Occipital lobe (tissue), 2 donors: ENCODE data around the gene ANKRD33B. TPM values are rescaled to one million over a fixed set of nuclear protein-coding genes. Genes with fewer than 3 reads are reported as not detected.
"Not testable (repeated sequence)": the region's sequence is repeated elsewhere in the genome, so short reads cannot be mapped to it uniquely, and the experiment has no call there.

Experiments used
- DNase-seq: peaks from one replicate; lab custom pipeline; 2025; lab: John Stamatoyannopoulos, UW
- total RNA-seq: library from RNA; depleted of rRNA; stranded (reverse); fragments of >200 nt; gene quantifications from one replicate; pipeline ENCODE4 v1.2.3, GENCODE V29; 2014

The ANKRD33B gene
- total RNA-seq, 1 donor from 2014 or later = 4.2 TPM

DNA sequence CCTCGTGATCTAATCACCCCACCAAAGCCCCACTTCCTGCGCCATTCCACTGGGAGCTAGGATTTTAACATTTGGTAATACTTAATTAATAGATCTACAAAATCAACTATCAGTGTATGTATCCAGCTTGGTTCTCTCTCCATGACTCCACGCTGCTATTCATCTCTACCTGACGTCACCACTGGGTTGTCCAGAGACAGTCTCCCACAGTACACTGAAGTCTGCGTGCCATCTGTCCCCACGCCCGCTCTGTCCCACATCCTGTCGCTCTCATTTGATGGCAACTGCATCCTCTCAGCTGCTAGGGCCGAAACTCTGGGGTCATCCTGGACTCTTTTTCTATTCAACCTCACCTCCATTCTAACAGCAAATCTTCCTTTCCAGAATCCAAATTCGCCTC, 53.2 kb downstream of the ANKRD33B start:
- DNase-seq = no peak

DNA sequence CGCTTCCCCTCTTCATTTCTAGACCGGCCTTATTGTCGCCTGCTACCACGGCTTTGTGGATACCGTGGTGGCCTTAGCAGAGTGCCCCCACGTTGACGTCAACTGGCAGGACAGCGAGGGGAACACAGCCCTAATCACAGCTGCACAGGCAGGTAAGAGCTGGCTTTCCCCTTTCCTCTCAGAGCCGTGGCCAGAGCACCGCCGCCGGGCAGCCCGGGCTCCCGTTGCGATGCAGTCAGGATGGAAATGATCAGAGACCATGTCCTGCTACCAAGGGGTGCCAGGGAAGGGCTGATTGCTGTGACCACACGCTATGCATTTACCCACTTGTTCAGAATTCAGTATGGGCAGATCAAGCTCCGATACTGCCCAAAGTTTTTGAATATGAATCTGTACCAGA, 54.4 kb downstream of the ANKRD33B start:
- no peak for DNase-seq

DNA sequence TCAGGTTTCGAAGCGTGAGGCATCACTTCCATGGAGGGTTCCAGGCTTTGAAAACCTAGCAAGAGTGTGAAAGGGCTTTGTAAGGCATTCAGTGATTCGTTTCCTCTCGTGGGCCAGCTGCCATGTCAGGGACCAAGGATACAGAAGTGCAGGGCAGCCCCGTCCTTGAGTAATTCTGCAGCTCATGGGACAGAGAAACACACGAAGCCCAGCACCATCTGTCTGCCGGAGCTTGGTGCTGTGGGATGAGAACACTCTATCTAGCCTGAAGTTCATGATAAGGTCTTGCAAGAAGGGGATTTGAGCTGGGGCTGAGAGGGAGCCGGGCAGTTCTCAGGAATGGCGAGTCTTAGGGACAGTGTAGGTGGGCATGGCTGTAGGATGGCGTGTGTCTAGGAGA, 55.8 kb downstream of the ANKRD33B start:
- no peak for DNase-seq

DNA sequence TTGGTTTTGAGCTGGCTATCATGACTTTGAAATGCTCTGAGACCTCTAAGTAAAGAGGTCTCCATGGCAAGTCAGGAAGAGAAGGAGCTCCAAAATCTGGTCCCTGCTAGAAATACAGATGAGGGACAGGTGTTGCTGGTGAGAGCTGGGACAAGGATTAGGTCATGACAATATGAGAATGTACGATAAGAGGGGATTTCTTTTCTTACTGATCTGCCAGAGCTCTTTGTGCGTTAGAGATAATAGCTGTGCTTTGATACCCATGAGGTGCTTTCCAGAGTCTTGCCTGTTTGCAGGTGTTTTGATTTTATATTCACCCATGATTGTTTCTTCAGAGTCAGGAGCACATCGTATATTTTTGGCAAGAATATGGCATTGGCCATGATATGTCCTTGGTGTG, 56.5 kb downstream of the ANKRD33B start:
- DNase-seq = no peak

DNA sequence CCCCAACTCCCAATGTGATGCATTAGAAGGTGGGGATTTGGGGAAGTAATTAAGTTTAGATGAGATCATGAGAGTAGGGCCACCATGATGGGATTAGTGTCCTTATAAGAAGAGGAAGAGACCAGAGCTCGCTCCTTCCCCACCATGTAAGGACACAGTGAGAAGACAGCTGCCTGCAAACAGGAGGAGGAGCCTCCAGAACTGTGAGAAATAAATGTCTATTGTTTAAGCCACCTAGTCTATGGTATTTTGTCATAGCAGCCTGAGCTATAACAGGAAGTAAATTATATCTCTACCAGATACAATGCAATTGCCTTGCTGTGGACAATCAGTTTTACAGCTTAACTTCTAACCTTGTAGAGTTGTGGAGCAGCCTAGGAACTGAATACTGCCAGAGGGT, 58.0 kb downstream of the ANKRD33B start:
- DNase-seq = no peak

DNA sequence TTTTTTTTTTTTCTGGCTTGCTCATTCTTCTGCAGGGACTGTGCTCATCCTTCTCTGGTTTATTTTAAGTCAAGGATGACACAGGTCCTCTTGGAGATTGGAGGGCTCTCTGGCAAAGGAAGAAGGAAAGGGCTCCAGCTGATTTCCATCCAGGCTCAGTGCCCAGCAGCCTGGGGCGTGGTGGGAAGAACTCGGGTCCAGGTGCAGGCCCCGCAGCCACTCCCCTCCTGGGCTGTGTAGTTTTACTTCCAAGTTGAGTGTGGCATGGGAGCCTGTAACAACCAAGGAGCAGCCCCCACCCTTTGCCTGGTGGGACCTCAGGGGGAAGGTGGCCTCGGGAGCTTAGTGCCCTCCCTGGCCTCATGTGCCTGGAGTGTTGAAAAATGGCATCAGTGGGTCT, 58.9 kb downstream of the ANKRD33B start:
- DNase-seq = no peak

DNA sequence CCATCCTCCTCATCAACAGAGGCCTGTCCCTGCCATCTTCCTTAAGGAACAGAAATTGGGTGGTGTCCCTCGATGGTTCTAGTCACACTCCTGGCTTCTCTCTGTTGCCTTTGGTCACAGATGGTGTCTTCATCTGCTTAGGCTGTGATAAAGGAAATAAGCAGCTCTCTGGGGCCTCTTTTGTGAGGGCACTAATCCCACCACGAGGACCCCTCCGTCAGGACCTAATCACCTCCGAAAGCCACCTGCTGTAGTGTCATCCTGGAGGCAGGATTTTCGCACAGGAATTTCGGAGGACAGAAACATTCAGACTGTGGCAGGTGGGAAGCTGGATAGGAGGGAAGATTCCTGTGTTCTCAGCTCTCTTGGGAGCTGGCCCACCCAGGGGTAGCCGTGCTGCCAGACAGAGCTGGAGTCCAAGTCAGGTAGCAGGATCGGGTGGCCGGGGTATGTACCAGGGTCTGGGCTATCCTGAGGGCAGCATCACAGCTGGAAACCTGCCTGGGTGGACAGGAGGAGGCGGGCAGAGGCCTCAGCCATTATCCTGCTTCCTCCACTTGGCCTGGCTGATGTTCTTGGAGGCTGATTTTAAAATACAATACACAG, 59.5 kb downstream of the ANKRD33B start:
- no peak for DNase-seq

DNA sequence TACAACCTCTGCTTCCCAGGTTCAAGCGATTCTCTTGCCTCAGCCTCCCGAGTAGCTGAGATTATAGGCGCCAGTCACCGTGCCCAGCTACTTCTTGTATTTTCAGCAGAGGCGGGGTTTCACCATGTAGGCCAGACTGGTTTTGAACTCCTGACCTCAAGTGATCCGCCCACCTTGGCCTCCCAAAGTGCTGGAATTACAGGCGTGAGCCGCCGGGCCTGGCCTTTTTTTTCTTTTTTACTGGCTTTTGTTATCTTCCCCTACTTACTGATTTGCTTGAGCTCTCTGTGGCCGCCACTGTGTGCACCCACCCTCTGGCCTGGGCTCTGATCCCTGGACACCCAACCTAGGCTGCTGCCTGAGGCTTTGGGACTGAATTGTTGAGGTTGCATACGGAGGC, 60.3 kb downstream of the ANKRD33B start:
- no peak for DNase-seq

DNA sequence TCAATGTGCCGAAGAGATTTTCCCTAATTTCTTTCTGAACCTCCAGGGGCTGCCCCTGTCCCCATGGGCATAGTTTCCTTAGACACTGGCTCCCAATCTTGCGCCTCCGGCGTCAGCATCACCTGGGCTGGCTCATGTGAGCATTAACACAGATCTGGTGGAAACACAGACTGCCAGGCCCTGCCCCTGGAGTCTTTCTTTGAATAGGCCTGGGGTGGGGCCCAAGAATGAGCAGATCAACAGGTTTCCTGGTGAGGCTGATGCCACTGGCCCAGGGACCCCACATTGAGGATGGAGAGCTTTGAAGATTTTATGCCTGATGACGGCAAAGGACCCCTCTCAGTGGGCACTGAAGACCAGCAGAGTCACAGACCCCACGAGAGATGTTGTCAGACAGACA, 60.8 kb downstream of the ANKRD33B start:
- DNase-seq = no peak

DNA sequence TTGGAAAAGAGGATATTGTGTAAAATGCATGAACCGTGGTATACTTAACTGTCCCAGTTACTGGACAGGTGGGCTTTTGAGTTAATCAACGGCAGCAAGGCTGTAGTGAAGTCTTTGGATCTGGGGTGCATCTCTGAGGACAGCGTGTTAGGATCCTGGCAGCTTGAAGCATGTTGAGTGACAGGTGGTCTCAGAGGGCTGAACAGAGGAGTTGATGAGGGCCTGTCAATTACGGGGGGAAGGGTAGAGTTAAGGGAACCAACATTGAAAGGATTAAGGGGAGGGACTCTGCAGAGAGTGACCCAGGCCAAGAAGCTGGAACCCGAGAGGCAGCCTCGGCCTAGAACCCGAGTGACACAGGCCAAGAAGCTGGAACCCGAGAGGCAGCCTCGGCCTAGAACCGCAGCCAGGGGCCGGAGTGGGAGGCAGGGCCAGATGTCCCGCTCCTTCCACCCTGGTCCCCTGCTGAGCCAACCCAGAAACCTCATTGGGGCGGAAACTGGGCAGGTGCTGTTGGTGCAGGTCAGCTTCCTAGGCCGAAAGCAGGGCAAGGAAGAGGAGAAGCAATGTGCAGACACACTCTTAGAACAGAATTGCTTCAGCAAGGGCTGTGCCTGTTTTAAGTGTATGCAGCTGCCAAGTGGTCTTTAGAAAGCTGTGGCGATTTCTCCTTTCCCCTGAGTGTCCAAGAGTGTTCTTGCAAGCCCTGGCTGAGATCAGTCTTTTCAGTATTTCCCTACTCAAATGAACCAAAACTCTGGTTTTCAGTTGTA, 62.0 kb downstream of the ANKRD33B start:
- DNase-seq = no peak

DNA sequence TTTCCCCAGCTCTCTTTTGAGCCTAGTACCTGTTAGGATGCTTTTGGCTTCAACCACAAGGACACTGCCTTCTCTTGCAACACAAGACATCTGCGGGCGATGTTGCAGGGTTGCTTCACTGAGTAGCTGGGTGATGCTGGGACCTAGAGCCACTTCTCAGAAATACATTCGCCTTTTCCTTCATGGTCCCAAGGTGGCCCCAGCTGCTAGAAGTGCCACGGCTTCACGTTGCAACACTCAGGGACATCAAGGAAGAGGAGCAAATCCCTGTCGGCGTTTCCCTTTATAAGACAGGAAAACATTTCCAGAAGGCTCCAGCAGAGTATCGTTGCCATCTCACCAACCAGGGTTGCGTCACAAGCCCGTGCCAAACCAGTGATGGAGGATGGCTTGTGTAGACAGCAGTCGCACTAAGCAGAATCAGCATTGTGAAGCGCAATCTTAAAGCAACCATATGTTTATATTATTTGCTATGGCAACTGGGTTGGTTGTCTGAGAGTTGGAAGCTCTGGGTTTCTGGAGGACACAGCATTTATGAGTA, 62.7 kb downstream of the ANKRD33B start:
- no peak for DNase-seq

DNA sequence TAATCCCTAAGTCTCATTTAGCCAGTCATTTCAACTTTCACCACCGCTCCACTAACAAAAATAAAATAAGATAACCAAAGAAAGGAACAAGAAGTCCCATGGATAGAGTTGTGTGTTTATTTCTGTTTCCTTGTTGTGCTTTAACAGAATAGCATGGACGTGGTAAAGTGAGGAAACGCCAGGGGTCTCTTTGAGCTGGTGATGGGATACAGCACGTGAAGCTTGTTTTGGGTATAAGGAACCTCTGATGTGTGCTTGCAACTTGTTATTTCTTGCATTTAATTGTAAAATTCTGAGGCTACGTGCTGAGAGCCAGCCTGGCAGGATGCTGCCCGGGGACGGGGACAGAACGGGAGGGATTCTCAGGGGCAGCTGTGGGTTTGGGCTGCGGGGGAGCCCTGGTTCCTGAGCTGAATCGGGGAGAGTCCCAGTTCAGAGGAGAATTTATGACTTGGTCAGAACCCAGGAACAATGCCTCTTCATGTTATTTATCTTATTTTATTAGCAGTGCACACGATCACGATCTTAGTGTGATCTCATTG, 63.4 kb downstream of the ANKRD33B start:
- DNase-seq = no peak

DNA sequence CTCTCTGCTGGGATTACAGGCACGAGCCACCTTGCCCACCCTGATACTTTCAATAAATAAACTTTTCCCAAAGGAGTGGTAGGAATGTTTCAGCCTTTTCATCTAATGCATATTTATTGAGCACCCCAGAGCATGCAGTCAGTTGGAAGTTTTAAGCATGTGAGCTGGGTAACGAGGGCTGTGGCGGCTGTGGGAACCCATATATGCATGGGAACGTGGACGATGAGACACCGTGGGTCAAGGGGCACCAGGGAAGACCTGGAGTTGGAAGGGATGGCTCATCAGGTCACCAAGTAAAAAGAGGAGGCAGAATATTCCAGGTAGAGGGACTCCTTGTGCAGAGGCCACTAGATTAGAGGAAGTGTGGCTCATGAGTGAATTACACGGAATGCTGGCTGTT, 64.7 kb downstream of the ANKRD33B start:
- no peak for DNase-seq

DNA sequence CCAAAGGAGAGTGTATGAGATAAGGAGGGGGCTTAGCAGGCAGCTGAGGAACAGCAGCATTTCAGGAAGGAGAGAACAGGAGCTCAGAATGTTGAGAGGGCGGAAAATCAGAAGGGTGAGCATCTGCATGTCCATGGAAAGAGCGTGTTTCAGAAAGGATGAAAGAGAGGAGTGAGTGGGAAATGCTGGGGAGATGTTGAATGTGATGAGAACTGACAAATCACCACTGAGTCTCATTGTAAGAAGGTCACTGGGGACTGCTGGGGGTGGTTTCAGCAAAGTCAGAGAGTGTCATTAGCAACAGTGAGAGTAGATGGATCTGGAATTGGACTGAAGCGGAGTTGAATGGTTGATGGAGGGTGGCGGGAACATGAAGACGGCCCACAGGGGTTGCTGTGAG, 65.8 kb downstream of the ANKRD33B start:
- no peak for DNase-seq

DNA sequence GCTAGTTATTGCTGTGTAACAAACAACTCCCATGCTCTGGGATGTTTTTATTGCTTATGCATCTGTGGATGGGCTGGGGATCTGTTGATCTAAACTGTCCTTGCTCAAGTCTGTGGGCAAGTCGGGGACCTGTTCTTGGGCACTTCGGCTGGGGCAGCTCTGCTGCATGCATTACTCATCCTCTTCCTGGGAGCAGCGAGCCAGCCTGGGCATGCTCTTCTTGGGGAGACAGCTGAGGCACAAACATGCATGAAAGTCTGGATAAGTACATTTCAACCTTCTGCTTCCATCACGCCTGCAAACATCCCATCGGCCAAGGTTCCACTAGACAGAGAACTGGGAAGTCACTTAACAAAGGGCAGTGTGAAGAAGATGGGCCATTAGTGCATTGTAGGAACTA, 66.3 kb downstream of the ANKRD33B start:
- DNase-seq = no peak

DNA sequence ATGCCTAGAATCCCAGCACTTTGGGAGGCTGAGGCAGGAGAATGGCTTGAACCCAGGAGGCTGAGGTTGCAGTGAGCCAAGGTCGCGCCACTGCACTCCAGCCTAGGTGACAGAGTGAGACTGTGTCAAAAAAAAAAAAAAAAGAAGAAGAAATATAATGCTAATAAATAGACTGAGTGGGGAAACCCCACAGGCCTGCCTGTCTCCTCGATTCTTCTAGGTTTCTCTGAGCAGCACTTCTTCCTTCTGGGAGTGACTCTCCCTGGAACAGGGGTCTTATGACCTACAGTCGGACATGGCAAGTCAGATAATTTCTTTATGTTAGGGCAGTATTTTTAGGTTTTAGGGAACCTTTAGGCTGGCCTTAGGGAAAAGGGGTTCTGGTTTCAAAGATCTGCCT, 66.9 kb downstream of the ANKRD33B start:
- not testable (repeated sequence) for DNase-seq

DNA sequence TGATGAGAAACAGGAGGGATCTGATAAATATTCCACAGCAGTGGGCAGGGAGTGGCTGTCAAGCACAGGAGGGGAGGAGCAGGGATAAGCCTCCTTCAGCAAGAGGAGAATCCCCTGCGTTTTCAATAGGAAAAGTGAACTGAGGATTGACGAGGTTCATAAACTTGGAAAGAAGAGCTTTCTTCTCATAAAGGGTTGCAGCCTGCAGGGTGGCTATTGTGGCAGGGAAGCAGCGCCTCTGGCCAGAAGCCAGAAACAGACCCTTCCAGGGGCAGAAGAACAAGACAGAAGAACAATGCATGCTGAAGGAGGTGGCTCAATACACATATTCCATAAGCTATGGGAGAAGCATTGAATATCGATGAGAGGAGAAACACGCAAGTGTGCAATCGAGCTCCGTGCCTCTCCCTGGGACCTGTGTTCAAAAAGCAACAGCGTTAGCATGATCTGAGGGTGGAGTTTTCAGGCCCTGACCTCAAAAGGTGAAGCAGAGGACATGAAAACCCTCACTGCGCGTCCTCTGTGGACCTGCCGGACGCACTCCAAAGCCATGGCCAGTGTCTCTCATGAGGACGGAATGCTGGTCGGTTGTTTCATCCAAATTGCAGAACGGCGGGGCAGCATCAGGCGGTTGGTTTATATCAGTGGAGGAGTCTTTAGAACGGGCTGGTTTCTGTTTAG, 67.6 kb downstream of the ANKRD33B start:
- DNase-seq = no peak

DNA sequence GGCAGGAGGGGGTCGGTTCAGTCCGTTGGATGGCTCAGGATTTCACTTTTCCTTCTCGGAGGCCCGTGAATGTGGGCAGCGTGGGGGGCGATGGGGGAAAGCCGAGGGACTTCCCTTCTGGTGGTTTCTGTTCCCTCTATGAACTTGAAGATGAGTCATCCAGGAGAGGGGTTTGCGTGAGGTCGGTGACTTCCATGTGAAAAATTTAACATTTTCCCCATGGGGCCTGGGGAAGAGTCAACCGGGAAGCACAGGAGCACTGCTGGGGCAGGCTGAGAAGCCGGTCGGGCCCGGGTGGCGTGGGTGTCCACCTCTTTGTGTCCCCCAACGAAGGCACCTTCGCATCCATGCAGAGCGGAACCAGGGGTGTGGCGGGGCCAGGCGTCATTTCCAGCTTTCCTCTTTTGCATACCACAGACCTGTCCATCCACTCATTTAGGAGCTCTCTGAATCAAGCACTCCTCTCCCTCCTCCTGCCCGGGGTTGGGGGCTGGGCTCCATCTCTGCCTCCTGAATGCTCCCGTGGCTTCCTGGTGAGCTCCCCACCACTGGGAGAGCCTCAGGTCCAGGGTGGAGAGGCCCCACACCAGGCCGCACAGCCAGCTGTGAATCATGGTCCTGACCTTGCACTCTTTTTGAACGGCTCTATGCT, 68.4 kb downstream of the ANKRD33B start:
- no peak for DNase-seq

DNA sequence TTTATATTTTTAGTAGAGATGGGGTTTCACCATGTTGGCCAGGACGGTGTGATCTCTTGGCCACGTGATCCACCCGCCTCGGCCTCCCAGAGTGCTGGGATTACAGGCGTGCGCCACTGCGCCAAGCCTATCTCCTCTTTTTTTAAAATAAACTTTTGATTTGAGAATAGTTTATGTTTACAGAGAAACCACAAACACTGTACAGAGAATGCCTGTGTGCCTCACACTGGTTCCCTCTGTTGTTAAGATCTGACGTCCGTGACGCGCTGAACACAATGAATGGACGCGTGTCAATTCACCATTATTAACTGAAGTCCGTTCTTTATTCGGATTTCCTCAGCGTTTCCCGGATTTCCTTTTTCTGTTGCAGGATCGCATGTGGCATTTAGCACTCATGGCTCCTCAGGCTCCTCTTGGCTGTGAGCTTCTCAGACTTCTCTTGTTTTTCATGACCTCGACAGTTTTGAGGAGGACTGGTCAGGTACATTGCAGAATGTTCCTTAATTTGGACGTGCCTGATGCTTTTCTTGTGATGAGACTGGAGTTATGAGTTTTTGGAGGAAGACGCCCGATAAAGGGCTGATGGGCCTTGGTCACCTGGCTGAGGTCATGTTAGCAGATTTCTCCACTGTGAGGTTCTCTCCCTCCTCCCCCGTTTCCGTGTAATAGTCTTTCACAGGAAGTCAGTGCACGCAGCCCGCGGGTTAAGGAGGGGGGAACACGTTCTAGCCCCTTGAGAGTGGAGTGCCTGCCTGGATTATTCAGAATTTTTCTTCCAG, 69.6 kb downstream of the ANKRD33B start:
- DNase-seq = no peak

DNA sequence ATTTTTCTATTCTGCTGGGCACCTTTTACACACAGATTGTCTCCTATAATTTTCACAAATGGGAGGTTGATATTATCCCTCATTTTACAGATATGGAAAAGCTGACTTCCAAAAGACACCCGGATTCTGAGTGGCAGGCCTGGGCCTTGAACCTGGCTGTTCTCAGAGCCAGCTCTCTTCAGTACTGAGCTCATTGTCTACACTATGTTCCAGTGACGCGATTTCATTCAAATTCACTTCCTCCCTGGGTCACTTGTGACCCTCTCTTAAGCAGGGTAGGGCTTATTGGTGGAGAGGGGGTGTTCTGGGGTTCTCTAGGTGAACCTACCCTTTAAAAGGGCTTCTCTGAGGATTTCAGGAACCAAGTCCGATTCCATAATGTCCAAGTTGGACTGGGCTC, 70.2 kb downstream of the ANKRD33B start:
- no peak for DNase-seq

DNA sequence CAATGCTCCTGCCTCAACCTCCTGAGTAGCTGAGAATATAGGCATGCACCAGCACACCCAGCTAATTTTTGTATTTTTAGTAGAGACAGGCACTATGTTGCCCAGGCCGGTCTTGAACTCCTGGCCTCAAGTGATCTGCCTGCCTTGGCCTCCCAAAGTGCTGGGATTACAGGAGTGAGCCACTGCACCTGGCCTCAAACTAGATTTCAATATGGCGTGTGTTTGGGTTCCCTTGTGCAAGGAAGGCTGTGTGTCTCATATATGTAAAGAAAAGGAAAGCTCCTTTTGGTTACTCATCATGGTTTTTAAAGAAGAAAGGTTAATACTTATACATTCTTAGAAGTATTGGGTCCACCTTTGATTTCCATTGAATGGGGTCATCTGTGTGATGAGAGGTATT, 70.7 kb downstream of the ANKRD33B start:
- no peak for DNase-seq
